Hindlimb muscle (tissue), 1 donor: ENCODE results near the gene PRELID3B. TPM values are rescaled to one million over a fixed set of nuclear protein-coding genes. Genes with fewer than 3 reads are reported as not detected.

Experiments used
- DNase-seq: peaks from one replicate; pipeline ENCODE4 v3.0.0-alpha.2; 2013
- polyA plus RNA-seq: library from polyadenylated mRNA; unstranded; fragments of 120-200 nt; gene quantifications from one replicate; pipeline ENCODE4 v1.2.1, GENCODE V29; 2013; ENCODE audit not compliant: insufficient read length

The PRELID3B gene
- polyA plus RNA-seq, 1 donor = 40.5 TPM

DNA sequence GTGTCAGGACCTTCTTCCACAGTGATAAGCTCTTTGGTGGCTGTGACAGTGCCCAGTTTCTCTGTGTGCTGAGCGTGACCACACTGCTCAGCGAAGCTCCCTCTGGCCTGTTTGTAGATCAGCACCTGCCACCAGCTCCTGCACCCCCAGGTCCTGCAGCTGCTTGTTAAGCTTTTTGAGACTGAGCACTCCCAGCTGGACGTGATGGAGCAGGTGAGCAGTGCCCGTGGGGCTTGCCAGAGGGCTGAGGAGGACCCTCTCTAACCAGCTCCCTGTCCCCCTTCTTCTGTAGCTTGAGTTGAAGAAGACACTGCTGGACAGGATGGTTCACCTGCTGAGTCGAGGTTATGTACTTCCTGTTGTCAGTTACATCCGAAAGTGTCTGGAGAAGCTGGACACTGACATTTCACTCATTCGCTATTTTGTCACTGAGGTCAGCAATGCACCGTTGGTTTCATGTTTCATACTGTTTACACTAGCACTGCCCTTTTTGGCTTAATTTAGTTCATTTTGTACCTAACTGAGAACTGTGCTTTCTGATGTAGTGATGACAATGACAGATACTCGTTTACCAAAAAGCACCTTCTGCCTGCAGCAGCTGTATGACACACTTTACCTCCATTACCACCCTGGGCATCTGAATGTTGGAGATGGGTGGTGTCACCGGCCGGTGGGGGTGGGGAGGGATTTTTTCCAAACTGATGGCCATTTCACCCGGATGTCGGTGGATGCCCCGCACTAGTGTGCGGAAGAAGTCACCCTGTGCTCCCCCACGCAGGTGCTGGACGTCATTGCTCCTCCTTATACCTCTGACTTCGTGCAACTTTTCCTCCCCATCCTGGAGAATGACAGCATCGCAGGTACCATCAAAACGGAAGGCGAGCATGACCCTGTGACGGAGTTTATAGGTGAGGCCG, 49.0 kb downstream of the PRELID3B start:
- DNase-seq = no peak

DNA sequence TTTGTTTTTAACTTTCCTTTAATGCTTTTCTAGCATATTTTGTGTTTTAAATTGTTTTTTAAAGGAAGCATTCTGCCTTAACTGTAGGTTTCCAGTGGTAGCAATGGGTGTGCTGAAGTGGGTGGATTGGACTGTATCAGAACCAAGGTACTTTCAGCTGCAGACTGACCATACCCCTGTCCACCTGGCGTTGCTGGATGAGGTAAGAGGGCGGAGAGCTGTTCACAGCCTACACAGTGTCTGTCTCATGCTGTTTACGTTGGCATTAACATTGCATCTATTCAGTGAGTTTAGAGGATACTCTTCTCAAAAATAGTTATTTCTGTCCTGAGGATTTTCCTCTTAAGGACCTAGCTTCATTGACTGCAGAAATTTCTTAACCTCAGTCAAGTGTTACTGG, 49.7 kb downstream of the PRELID3B start:
- DNase-seq = no peak

DNA sequence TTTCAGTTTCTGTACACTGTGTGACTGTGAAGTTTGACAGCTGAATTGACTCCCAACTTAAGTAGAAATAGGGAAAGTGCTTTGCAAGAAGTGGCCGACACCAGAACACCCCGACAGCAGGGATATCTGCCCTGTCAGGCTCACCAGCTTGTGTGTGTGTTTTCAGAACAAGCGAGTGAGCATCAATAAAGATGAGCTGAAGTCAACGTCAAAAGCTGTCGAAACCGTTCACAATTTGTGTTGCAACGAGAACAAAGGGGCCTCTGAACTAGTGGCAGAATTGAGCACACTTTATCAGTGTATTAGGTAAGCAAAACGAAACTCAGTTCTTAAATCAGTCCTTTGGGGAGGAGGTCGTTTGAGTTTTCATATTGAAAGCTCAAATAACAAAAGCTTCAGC, 50.9 kb downstream of the PRELID3B start:
- DNase-seq = no peak

DNA sequence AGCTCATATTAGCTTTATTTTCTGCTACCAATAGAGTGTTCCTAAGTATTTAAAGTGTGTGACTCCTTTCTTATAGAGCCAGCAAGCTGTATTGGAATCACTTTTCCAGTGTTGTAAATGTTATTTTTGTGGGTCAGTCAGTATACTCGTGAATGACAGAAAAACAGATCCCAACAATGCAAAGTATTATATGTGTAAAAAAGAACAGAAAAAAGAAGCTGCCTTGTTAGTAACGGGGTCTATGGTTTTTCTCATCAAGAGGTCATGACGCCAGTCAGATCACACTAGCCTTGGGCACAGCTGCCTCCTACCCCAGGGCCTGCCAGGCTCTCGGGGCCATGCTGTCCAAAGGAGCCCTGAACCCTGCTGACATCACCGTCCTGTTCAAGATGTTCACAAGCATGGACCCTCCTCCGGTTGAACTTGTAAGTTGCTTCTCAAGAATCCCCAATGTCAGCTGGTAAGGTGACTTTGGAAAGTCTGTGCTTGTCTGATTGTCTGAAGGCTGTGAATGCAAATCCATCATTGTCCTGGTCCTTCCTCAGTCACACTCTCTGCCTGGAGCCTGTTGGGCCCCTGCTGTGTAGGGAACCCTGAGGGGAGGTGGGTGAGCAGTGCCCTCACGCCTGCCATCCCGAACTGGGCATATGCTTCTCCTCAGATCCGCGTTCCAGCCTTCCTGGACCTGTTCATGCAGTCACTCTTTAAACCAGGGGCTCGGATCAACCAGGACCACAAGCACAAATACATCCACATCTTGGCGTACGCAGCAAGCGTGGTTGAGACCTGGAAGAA, 51.7 kb downstream of the PRELID3B start:
- no peak for DNase-seq

DNA sequence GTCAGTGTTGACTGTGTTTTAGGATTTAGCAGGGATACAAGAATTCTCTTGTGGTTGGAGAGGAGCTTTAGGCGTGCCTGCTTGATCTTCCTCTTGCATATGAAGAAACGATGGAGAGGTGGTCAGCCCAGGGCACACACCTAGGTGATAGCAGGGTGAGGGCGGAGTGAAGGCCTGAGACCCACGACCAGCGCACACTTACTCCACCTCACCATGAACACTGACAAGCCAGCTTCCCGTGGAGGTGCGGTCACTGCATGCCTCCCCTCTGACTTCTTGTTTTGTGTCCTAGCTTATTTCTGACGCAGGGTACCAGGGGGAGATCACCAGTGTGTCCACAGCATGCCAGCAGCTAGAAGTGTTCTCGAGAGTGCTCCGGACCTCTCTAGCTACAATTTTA, 53.4 kb downstream of the PRELID3B start:
- no peak for DNase-seq

DNA sequence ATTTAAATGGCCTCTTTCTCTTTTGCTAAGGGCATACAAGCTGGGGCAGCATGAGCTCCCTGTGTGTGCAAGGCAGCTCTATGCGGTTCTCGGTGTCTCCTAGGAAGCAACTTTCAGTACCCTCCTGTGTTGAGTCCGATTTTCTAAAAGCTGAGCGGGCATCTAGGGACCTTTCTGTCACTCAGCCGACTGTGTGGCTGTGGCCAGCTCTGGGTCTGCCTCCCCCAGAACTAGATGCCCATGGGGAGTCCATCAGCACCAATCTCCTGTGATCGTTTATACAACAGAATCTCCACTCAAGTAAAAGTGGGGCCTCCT, 54.1 kb downstream of the PRELID3B start:
- no peak for DNase-seq

DNA sequence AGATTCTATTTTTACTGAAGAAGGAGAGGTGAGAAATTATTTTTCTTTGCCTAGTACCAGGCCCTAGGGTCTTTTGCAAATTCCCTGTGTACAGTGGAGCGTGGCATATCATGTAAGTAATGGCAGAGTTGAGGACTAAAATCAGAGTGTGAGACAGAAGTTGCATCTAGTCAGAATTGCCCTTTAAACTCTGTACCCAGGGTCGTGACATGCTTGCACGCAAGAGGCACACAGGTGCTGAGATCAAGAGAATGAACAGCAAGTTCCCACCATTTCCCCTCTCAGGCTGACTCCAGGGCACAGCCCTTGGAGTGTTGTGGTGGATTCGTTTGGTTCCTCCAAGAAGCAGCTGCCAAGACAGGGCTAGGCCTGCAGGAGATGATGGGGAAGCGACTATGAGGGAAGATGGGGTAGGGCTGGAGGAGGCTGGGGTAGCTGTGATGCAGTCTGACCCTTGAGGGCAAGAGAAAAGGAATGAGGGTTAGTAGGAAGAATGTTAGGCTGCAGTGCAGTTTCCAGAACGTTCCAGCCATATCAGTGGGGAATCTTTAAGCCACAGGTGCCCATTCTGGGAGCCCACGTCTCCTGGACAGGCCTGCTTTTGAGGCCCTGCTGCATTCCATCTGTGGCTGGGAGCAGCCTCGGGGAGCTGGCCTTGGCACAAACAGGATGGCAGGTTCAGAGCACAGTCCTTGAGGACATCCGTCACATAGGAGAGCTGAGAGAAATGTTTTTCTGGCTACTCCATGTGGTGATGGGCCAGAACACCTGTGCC, 54.6 kb downstream of the PRELID3B start:
- no peak for DNase-seq

DNA sequence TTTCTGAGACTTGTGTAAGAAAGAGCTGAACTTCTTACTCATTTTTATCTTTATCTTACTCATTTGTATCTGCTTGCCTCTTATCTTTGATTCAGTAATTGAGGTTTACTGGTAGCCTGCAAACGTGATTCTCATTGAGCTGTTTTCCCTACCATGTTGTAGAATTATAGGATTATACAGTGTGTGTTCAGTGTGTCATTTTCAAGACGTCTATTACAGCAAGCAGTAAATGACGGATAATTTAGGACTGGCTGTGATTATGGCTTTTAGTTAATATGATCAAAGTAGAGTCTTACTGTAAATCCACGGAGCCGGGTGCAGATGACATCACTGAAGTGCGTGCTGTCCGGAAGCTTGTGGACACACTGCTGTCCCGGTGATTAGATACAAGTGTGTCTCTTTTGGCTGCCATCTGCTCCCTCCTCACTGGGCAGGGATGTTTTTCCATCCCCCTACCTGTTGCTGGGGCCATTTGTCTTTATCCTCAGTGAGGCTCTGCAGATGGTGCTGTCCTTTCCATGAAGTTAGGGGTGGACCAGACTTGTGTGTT, 55.5 kb downstream of the PRELID3B start:
- DNase-seq = no peak

DNA sequence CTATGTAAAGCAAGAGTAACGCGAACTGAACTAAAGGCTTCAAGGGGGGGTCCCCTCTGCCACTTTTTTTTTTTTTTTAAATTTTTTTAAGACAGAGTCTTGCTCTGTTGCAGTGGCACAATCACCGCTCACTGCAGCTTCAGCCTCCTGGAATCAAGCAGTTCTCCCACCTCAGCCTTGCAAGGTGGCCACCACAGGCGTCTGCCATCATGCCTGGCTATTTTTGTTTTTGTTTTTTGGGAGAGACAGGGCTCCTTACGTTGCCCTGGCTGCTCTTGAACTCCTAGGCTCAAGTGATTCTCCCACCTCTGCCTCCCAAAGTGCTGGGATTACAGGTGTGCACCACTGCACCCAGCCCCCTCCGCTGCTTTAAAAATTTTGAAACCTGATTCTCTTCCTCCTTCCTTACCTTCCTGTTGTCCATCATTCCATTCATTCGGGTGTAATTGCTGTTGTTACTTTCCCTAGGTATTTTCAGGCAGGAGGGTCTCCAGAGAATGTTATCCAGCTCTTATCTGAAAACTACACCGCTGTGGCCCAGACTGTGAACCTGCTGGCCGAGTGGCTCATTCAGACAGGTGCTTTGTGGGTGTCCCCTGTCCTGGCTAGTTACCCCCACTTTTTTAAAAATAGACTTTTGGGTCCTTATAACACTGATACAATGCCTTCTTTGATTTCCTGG, 56.2 kb downstream of the PRELID3B start:
- DNase-seq = no peak

DNA sequence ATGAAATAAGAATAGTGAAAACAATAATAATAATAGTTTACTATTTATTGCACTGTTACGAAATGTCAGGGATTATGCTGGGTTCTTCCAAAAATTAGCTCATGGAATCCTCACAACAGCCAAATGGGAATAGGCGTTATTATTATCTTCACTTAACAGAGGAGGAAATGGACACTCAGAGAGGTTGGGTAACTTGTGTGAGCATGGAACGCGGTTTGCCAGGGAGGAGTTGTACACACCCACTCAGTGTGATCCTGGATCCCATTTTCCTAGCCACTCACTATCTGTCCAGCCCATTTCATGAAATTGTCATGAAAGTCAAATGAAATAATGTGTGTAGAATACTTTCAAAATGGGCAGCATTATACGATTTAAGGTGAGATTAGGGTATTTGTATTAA, 56.9 kb downstream of the PRELID3B start:
- no peak for DNase-seq

DNA sequence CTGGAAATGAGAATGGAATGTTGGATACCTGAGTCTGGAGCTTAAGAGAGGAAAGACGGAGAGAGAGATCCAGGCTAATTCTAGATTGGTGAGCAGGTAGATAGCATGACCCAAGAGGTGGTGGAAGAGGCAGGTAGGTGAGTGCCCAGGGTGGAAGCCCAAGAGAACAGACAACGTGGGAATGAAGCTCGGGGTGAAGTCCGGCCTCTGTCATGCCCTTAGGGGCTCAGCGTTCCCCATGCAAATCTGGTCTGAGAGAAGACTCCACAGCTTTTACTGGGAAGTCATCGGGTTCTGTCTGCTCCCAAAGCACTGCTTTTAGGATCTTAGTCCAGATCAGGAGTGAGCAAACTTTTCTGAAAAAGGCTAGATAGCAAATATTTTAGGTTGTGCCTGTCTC, 57.9 kb downstream of the PRELID3B start:
- DNase-seq = no peak

Other genes with a start within 250 kb of the PRELID3B start
- 2.5 TPM for gene GNAS-AS1, start 191.9 kb downstream of the PRELID3B start, polyA plus RNA-seq
- 3,728 TPM for gene GNAS, start 190.1 kb downstream of the PRELID3B start, polyA plus RNA-seq
- 61.0 TPM for gene NELFCD, start 61.5 kb downstream of the PRELID3B start, polyA plus RNA-seq
- gene CTSZ, start 35.5 kb downstream of the PRELID3B start, polyA plus RNA-seq = 77.6 TPM
- 0.67 TPM for gene TUBB1, start 23.4 kb downstream of the PRELID3B start, polyA plus RNA-seq
- gene ATP5F1E, start 10.5 kb downstream of the PRELID3B start, polyA plus RNA-seq = 140 TPM
- gene ZNF831, start 121.0 kb upstream of the PRELID3B start, polyA plus RNA-seq = 0.31 TPM